ENCODE measurements around the gene CMIP. TPM values are rescaled to one million over a fixed set of nuclear protein-coding genes. Genes with fewer than 3 reads are reported as not detected.

CMIP gene
- polyA plus RNA-seq, 3 donors = 0.85 to 61.9 (median 0.93) TPM

DNA sequence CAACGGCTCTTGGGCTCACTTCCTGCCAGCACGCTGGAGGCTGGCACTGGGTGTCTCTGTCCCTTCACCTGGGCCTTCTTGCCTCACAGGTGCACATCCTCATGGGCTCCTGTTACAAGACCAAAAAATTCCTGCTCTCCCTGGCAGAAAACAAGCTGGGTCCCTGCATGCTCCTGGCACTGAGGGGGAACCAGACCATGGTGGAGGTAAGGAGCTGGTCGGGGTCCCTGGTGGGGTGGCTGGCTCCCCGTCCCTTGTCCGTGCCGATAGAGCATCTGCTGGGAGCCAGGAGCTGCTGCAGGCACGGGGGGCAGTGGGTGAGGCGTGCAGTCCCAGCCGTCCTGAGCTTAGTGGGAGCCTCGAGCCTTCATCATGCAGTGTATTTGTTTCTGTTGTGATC, 255.0 kb downstream of the CMIP start:
- no peak overlapping the region for H3K9ac ChIP-seq (ENCODE audit: insufficient read depth, low read length, poor library complexity, severe bottlenecking)
- TF ChIP-seq, protein P1, sequence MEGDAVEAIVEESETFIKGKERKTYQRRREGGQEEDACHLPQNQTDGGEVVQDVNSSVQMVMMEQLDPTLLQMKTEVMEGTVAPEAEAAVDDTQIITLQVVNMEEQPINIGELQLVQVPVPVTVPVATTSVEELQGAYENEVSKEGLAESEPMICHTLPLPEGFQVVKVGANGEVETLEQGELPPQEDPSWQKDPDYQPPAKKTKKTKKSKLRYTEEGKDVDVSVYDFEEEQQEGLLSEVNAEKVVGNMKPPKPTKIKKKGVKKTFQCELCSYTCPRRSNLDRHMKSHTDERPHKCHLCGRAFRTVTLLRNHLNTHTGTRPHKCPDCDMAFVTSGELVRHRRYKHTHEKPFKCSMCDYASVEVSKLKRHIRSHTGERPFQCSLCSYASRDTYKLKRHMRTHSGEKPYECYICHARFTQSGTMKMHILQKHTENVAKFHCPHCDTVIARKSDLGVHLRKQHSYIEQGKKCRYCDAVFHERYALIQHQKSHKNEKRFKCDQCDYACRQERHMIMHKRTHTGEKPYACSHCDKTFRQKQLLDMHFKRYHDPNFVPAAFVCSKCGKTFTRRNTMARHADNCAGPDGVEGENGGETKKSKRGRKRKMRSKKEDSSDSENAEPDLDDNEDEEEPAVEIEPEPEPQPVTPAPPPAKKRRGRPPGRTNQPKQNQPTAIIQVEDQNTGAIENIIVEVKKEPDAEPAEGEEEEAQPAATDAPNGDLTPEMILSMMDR (IDR thresholded peaks at IDR 0.05) = no peak

GRCh38 chr16:81700071-81700779, 255.6 kb downstream of the CMIP start:
- TF ChIP-seq, protein P1 (IDR thresholded peaks at IDR 0.05) = no peak
- H3K4me2 ChIP-seq (replicated peaks; ENCODE audit: extremely low read depth, low read length, poor library complexity, severe bottlenecking) = no peak overlapping the region
- no peak overlapping the region for H2AFZ ChIP-seq (ENCODE audit: insufficient read depth, low read depth, low read length, poor library complexity, severe bottlenecking)
- H3K9me3 ChIP-seq (replicated peaks in 1 of 2; ENCODE audit: control insufficient read depth in 1 of 2, insufficient read depth in 1 of 2, low read length in 2 of 2) = no peaks in the 10 kb centered on the region
- Mint-ChIP-seq H3K27me3 (ENCODE audit: low read depth in 3 of 3) (no peaks in the 10 kb centered on the region), H3K4me3 (no peak overlapping the region), H3K36me3 (peaks cover 84 to 94% of the 10 kb centered on the region in 2 donors), H3K27ac (peak overlapping the region in 2 of 7 donors; percentile 66 to 73), H3K4me1 (no peaks in the 10 kb centered on the region), H3K9me3 (peaks cover 0 to 5% (median 0%) of the 10 kb centered on the region in 7 donors)
- H3K79me2 ChIP-seq (ENCODE audit: insufficient read depth, low read length) = no peaks in the 10 kb centered on the region
- no peaks in the 10 kb centered on the region for H3K4me1 ChIP-seq (ENCODE audit: control insufficient read depth in 1 of 2, insufficient read depth in 2 of 2, low read length in 2 of 2)
- 94% methylated on average over 19 of the region's 20 CpGs for WGBS (ENCODE audit: insufficient coverage)
- no peaks in the 10 kb centered on the region for H3K27me3 ChIP-seq (ENCODE audit: control insufficient read depth in 2 of 2, insufficient read depth in 2 of 2, low read length in 2 of 2)
- intact Hi-C loops (cut with micrococcal nuclease) = no loop called here
- H3K27ac ChIP-seq (ENCODE audit: low read depth in 1 of 2, low read length in 2 of 2) = peak overlapping the region in 1 of 2 donors; percentile 26
- H3K36me3 ChIP-seq (replicated peaks in 1 of 2; ENCODE audit: control insufficient read depth in 1 of 2, insufficient read depth in 2 of 2, low read length in 2 of 2) = peaks cover 94 to 95% of the 10 kb centered on the region in 2 donors
- H3K4me3 ChIP-seq (replicated peaks in 1 of 3; ENCODE audit: low read depth in 2 of 3, low read length in 3 of 3) = no peak overlapping the region
- no peak for DNase-seq
- no peak overlapping the region for H3K9ac ChIP-seq (ENCODE audit: insufficient read depth, low read length, poor library complexity, severe bottlenecking)
- peaks cover 62% of the 10 kb centered on the region for H4K20me1 ChIP-seq (ENCODE audit: insufficient read depth, low read length)

More for the DNA sequence above, 255.0 kb downstream of the CMIP start:
- Histone ChIP-seq H3K4me3 (replicated peaks in 1 of 3; ENCODE audit: low read depth in 2 of 3, low read length in 3 of 3) (no peak overlapping the region), H3K4me2 (replicated peaks; ENCODE audit: extremely low read depth, low read length, poor library complexity, severe bottlenecking) (no peak overlapping the region), H3K79me2 (ENCODE audit: insufficient read depth, low read length) (no peaks in the 10 kb centered on the region), H3K9me3 (replicated peaks in 1 of 2; ENCODE audit: control insufficient read depth in 1 of 2, insufficient read depth in 1 of 2, low read length in 2 of 2) (no peaks in the 10 kb centered on the region), H2AFZ (ENCODE audit: insufficient read depth, low read depth, low read length, poor library complexity, severe bottlenecking) (no peak overlapping the region), H3K27ac (ENCODE audit: low read depth in 1 of 2, low read length in 2 of 2) (no peak overlapping the region), H3K27me3 (ENCODE audit: control insufficient read depth in 2 of 2, insufficient read depth in 2 of 2, low read length in 2 of 2) (no peaks in the 10 kb centered on the region), H4K20me1 (ENCODE audit: insufficient read depth, low read length) (peaks cover 62% of the 10 kb centered on the region), H3K36me3 (replicated peaks in 1 of 2; ENCODE audit: control insufficient read depth in 1 of 2, insufficient read depth in 2 of 2, low read length in 2 of 2) (peaks cover 94 to 95% of the 10 kb centered on the region in 2 donors), H3K4me1 (ENCODE audit: control insufficient read depth in 1 of 2, insufficient read depth in 2 of 2, low read length in 2 of 2) (no peaks in the 10 kb centered on the region)
- Mint-ChIP-seq H3K9me3 (peaks cover 0 to 5% (median 0%) of the 10 kb centered on the region in 7 donors), H3K36me3 (peaks cover 84 to 94% of the 10 kb centered on the region in 2 donors), H3K4me3 (no peak overlapping the region), H3K4me1 (no peaks in the 10 kb centered on the region), H3K27me3 (ENCODE audit: low read depth in 3 of 3) (no peaks in the 10 kb centered on the region), H3K27ac (peak overlapping the region in 1 of 7 donors; percentile 73)
- 93% methylated on average over 7 of the region's 10 CpGs for WGBS (ENCODE audit: insufficient coverage)
- no peak for DNase-seq
- intact Hi-C loops (cut with micrococcal nuclease) = no loop called here

All from CD14-positive monocyte (primary cell).